Activated naive CD4-positive, alpha-beta T cell treated with anti-CD3 and anti-CD28 coated beads, Interleukin-2, amount 50 U/mL, for 72 hours (primary cell): ENCODE data around the gene ZNF609. TPM values are rescaled to one million over a fixed set of nuclear protein-coding genes. Genes with fewer than 3 reads are reported as not detected.

Experiments used
- ATAC-seq, 2 donors: fragments of 150-1000 bp; cut with Tn5 transposase; 2 replicates each; pipeline ENCODE4 v1.10.0; 2021; ENCODE audit warnings: mild to moderate bottlenecking in 2 of 2, moderate library complexity in 2 of 2
- DNase-seq, 2 donors: peaks; one replicate each; pipeline ENCODE4 v3.0.0; 2021 to 2022; ENCODE audit warnings: low spot score in 2 of 2
- H3K27ac Mint-ChIP-seq, 2 donors: one replicate each; pipeline ENCODE4 v1.8.0; 2022; ENCODE audit warnings: mild to moderate bottlenecking in 2 of 2, mixed read lengths in 2 of 2
- H3K36me3 Mint-ChIP-seq, 2 donors: one replicate each; pipeline ENCODE4 v1.8.0; 2022; ENCODE audit warnings: mixed read lengths in 2 of 2
- H3K9me3 Mint-ChIP-seq, 2 donors: one replicate each; pipeline ENCODE4 v1.8.0; 2022; ENCODE audit warnings: mixed read lengths in 2 of 2
- total RNA-seq, 2 donors: library from RNA; stranded (reverse); gene quantifications; one replicate each; pipeline ENCODE4 v1.2.3, GENCODE V29; 2022

Gene ZNF609
- total RNA-seq, 2 donors from 2014 or later: 35.4 to 53.0 TPM

DNA sequence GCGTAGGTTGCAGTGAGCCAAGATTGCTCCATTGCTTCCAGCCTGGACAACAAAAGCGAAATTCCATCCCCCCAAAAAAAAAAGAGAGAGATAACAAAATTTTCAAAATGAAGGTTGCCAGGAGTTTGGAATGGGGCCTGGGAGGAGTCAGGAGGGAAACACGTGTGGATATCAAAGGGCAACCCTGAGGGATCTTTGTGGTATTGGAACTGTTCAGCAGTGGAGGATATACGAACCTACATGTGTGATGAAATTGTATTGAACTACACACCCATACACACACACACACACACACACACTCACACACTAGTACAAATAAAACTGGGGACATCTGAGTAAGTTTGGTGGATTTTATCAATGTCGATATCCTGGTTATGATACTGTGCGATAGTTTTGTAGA lies 253.2 kb downstream of the ZNF609 start:
- Mint-ChIP-seq H3K9me3 (no peaks in the 10 kb centered on the region), H3K27ac (no peak overlapping the region), H3K36me3 (no peaks in the 10 kb centered on the region)
- DNase-seq (no peak), ATAC-seq (no peak)

- no peaks in the 10 kb centered on the region for H3K9me3 Mint-ChIP-seq
- no peak for ATAC-seq
- no peak for DNase-seq
- H3K27ac Mint-ChIP-seq: peak overlapping the region in 1 of 2 donors; percentile 72
- no peaks in the 10 kb centered on the region for H3K36me3 Mint-ChIP-seq
Measured at GRCh38 chr15:64716452-64716851, 256.1 kb downstream of the ZNF609 start.

DNA sequence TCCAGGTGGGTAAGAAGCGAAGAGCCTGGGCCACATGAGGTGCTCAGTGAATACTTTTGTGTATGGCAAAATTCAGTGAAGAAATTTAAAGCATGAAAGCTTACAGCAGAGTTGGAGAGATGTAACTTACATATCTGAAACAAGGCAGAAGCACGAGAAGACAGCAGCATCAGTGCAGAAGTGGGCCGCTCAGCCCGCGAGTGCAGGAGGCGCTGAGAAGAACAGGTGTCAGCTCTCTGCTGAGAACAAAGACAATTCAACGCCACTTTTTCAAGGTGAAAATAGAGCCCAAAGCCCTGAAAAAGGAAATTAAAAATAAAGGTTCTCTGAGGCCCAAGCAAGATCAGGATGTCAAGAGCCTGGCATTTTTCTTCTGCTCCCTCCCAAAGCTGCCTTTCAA lies 256.8 kb downstream of the ZNF609 start:
- ATAC-seq (no peak), DNase-seq (no peak)
- Mint-ChIP-seq H3K27ac (peak overlapping the region in 1 of 2 donors; percentile 72), H3K9me3 (no peaks in the 10 kb centered on the region), H3K36me3 (no peaks in the 10 kb centered on the region)

DNA sequence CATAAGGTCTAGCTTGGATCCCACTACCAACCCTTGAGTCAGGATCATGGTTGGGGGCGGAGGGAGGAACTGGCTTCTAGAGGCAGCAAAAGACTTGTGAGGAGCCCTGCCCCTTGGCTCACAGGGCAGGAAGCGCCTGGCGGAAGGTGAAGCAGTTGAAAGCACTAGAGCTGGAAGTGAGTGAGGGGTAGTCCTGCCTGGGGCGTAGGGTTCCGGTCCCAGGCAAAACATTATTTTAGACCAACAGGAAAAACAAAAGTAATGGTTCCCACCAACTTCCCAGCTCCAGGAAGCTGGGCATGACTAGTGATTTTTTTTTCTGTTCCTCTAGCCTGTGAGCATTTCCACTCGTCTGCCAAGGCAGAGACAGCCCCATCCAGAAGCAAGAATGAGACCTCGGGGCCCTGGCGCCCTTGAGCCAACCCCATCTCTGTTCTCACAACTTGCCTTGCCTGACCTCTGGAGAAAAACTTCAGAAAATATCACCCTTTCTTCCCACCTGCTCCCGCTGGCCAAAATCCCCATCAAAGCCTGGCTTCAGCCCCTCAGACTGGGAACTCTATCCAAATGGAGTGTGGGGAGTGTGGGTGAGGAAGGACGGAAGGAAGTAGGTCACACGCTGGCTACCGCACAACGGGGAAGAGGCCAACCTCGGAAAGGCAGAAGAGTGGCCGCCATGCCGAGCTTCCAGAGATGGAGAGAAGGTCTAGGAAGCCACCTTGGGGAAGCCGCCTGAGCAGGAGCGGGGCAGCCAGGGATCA lies 257.5 kb downstream of the ZNF609 start:
- Mint-ChIP-seq H3K9me3 (no peaks in the 10 kb centered on the region), H3K27ac (peak overlapping the region in 1 of 2 donors; percentile 72)
- ATAC-seq: peak in 1 of 2 donors; percentile 55

GRCh38 chr15:64720188-64720587 lies 259.8 kb downstream of the ZNF609 start:
- DNase-seq (no peak), ATAC-seq (no peak)
- H3K9me3 Mint-ChIP-seq: no peaks in the 10 kb centered on the region
- H3K27ac Mint-ChIP-seq: peak overlapping the region in 1 of 2 donors; percentile 23
- H3K36me3 Mint-ChIP-seq: no peaks in the 10 kb centered on the region

More for the DNA sequence above, 257.5 kb downstream of the ZNF609 start:
- no peaks in the 10 kb centered on the region for H3K36me3 Mint-ChIP-seq
- no peak for DNase-seq

GRCh38 chr15:64730151-64730550 lies 269.8 kb downstream of the ZNF609 start:
- H3K27ac Mint-ChIP-seq: no peak overlapping the region
- ATAC-seq (no peak), DNase-seq (no peak)
- H3K36me3 Mint-ChIP-seq: no peaks in the 10 kb centered on the region
- H3K9me3 Mint-ChIP-seq: no peaks in the 10 kb centered on the region

DNA sequence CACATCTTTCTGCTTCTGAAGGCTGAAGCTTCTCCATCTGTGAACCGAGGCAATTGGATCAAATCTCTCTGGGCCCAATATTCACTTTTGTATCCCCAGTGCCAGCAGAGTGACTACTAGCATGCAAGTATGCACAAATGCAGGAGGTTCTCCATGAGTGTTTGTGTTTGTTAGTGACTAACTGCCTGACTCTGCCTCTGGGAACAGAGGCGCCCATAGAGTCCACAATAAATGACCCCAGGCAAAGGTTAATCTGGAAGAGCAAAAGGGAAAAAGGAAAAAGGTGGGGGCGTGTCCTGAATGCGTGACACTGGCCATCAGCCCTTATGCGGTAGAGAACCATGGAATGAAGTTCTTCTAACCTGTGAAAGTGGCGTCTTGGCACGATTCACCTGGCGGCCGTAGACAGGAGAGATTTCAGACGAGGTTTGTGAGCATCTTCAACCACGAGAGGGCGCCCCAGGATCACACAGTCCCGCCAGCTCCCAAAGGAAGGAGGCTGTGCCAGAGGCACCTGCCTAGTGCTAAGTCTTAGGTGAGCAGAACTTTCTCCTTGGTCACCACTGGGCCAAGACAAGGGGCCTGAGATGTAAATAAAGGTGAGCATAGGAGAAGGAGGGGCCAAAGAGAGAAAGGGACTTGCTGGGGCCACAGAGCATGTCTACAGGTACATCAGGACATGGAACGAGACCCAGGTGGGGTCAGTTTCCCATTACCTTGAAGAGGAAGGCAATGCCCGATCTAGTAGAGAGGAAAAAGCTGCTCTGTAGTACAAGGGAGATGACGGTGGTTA lies 270.8 kb downstream of the ZNF609 start:
- H3K36me3 Mint-ChIP-seq: no peaks in the 10 kb centered on the region
- DNase-seq: peak; percentile 79 to 91
- peak overlapping the region; percentile 36 to 45 for H3K27ac Mint-ChIP-seq
- peak; percentile 87 for ATAC-seq
- no peaks in the 10 kb centered on the region for H3K9me3 Mint-ChIP-seq

DNA sequence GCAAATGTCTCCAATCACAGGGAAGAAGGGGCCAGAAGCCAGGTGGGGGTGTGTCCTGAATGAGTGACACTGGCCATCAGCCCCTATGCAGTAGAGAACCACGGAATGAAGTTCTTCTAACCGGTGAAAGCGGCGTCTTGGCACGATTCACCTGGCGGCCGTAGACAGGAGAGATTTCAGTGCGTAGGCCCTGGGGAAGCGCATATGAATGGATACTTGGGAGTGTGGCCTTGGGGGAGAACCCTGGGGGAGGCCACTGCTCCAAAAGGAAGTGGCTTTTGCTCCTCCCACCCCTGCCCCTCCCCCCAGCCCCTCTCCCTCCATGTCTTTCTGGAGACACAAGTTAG lies 271.4 kb downstream of the ZNF609 start:
- H3K9me3 Mint-ChIP-seq: no peaks in the 10 kb centered on the region

GRCh38 chr15:64732156-64732860 lies 271.9 kb downstream of the ZNF609 start:
- Mint-ChIP-seq H3K27ac (no peak overlapping the region), H3K9me3 (no peaks in the 10 kb centered on the region), H3K36me3 (no peaks in the 10 kb centered on the region)
- ATAC-seq (no peak), DNase-seq (no peak)

More for the DNA sequence above, 271.4 kb downstream of the ZNF609 start:
- ATAC-seq (no peak), DNase-seq (no peak)
- Mint-ChIP-seq H3K36me3 (no peaks in the 10 kb centered on the region), H3K27ac (peak overlapping the region in 1 of 2 donors; percentile 36)

Other genes with a start within 250 kb of the ZNF609 start
- 10 to 100 TPM; 26.6 to 32.3 TPM for gene CSNK1G1, start 104.4 kb upstream of the ZNF609 start, total RNA-seq
- gene PCLAF, start 79.1 kb upstream of the ZNF609 start, total RNA-seq: 100 to 1,000 TPM; 100 to 115 TPM
- gene TRIP4, start 72.7 kb upstream of the ZNF609 start, total RNA-seq: 10 to 100 TPM; 21.7 to 24.7 TPM